Measurements from ENCODE around the gene ARFGAP2. TPM values are rescaled to one million over a fixed set of nuclear protein-coding genes. Genes with fewer than 3 reads are reported as not detected.

Gene ARFGAP2
- total and polyA plus RNA-seq, 2 of the 8 experiments (the other 6 are each of a cell fraction or from before 2014, with no cell fraction given), result 50.2 to 64.0 TPM

DNA sequence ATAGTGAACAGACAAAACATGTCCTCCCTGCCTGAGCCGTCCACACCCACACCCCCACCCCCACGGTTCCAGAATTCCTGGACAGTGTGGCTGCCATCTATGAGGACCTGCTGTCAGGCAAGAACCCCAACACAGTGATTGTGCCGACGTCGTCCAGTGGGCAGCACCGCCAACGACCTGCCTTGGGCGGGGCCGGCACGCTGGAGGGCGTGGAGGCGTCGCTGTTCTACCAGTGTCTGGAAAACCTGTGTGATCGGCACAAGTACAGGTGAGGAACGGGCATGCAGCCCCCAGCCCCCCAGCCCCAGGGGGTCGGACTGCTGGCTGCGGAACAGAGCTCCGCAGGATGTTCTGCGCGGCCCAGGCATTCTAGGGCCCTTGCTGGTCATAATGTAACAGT, 19.7 kb downstream of the ARFGAP2 start (continued):
- TF ChIP-seq CHD1 (IDR thresholded peaks at IDR 0.05; ENCODE audit: low read depth, low read length) (no peak), PHF8 (conservative IDR thresholded peaks at IDR 0.05; ENCODE audit: low read depth, low read length) (no peak), POLR2AphosphoS5 (IDR thresholded peaks at IDR 0.05; ENCODE audit: low read depth, low read length) (no peak), SIX5 (IDR thresholded peaks at IDR 0.05; ENCODE audit: low read depth, low read length) (no peak), YY1 (IDR thresholded peaks at IDR 0.05; ENCODE audit: low read depth, low read length) (no peak), SIN3A (conservative IDR thresholded peaks at IDR 0.05 in 1 of 2, IDR thresholded peaks at IDR 0.05 in 1 of 2; ENCODE audit: low read depth in 1 of 2, low read length in 2 of 2) (no peak)
